ENCODE data around the gene REV1.
"Not testable (repeated sequence)": the region's sequence is repeated elsewhere in the genome, so short reads cannot be mapped to it uniquely, and the experiment has no call there.

The REV1 gene

DNA sequence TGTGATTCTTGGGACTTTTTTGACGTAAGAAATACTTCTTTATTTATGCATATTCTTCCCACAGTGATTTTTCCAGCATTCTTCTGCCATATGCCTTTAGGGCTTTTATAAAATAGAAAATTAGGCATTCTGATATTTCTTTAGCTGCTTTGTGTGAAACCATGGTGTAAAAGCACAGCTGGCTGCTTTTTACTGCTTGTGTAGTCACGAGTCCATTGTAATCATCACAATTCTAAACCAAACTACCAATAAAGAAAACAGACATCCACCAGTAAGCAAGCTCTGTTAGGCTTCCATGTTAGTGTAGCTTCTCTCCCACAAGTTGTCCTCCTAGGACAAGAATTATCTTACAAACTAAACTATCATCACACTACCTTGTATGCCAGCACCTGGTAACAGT is 90.0 kb downstream of the REV1 start:
- no peak for DNase-seq

DNA sequence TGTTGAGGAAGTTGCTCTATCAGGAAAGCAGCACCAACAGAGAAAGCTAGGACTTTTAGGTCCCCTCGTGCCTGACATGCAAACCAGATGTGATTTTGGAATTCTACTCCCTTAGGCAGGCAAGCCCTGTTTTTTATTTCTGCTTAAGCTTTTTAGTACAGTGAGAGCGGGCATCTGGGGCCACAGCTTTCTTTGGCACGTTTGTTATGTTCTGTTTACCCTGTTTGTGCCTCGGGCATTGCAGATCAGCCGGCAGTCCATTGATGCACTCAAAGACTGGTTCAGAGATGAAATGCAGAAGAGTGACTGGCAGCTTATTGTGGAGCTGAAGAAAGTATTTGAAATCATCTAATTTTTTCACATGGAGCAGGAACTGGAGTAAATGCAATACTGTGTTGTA is 90.8 kb downstream of the REV1 start:
- no peak for DNase-seq

DNA sequence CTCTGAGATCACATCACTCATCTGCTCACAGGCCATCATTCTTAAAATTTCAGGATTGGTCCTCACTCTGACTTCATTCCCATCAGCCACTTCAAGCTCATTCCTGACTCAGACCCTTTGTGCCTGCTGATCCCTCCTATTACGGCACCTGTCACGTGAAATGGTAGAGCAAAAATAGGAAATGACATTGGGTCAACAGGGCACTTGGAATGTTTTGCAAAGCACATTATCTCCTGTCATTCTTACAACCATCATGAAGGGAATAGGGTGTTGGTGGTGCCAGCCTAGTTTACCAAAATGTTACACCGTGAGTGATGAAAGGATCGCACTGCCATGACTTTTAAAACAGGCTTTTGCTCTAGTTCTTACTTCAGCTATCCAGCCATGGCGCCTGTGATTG is 91.5 kb downstream of the REV1 start:
- DNase-seq = no peak

DNA sequence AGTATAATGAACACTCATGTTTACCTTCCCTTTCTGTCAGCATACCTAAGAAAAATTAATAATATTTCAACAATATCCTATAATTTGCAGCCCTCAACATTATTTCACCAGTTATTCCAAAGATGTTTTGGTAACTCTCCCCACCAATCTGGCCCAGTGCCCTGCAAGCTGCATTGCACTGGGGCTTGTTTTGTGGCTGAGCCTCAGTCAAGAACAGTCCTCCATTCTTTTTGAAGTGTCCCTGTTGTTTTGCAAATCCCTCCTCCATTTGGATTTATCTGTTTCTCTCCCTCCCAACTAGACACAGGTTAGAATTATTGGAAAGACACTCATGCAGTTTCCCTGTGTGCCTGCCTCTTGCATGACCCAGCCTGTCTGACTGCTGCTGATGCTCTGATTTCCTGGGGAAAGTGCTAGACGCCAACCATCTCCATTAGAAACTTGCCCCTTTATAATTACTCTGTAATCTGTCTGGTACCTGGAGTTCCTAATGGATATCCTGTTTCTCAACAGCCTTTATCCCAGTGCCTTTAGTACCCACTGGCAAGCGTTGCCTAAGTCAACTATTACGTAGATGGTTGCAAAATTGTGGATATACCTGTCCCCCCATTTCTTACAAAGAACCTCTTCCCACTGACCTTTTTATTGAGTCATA is 92.4 kb downstream of the REV1 start:
- no peak for DNase-seq

DNA sequence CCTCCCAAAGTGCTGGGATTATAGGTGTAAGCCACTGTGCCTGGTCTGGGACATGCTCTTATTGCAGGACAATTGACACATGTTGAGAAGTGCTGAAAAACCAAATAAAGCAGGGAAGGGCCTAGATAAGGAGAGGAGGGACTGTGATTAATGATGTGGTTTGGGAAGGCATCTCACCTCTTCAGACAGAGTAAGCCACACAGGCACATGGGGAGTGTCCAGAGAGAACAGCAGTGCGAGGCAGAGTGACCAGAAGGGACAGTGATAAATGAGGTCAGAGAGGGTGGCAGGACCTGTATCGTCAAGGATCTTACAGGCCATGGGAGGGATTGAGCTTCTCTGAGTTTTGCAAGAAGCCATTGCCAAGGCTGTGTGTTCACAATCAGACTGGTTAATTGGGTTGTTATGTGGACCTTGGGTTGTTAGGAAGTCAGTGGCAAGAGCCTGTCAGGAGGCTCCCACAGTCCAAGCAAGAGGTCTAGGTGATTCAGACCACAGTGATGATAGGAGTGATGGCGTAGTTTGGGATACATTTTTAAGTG is 94.2 kb downstream of the REV1 start:
- no peak for DNase-seq

DNA sequence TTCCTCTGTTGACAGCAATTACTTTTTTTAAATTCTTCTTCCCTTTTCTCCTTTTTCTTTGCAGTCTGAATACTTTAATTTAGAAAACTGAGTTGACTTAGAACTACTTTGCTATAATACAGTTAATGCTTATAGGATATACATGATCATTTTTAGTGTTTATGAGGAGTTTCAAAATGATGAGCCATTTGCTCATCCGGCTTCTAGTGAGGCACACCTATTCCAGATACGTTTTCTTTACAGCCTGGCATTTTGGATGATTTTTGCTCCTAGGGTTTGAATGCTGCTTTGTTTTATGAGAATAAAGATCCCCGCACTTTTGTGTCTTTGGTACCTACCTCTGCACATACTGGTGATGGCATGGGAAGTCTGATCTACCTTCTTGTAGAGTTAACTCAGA is 99.9 kb downstream of the REV1 start:
- DNase-seq = peak; percentile 16

DNA sequence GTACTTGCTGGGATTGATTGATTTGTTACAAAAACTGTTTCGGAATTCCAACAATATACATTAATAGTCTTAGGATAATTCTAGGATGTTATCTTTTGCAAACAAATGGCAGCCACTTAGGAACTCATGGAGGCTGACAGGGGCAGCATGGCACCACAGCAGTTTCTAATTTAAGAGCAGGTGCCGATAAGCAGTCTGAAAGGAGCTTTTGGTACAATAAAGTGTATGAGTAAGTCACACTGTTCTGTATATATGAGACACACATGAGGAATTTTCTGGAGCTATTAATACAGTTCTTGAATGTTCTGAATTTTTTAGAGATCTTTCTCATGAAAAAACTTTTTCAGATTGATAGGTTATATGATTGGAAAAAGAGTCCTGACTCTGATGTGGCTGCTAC is 100.4 kb downstream of the REV1 start:
- DNase-seq = no peak

DNA sequence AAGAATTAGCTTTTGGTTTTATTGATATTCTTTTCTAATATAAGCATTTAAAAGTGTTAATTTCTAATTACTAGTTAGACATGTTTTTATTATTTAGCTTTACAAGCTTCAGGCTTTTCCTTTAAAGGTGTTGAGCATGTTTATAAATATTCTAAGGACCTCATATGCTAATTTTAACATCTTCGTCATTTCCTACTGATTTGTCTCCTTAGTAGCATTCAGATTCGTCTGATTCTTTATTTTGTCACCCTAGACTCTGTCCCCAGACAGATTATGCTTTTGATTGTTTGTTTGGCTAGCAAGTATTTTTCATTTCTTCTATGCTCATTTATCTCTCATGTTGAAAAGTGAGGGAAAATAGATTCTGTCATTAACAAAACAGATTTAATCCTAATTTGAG is 100.9 kb downstream of the REV1 start:
- no peak for DNase-seq

DNA sequence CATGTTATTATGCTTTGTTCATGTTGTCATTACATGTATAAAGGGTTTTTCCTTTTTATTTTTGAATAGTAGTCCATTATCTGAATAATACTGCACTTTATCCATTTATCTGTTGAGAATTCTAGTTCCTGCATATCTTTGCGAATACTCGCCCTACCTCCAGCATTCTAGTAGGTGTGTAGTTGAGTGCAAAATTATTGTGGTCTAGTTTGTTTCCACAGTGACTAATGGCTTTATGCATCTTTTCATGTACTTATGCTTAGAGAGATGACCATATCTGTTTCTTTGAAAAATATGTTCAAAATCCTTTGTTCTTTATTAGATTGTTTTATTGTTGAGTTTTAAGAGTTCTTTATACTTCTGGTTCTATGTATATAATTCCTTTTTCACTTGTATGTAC is 103.8 kb downstream of the REV1 start:
- DNase-seq = no peak

DNA sequence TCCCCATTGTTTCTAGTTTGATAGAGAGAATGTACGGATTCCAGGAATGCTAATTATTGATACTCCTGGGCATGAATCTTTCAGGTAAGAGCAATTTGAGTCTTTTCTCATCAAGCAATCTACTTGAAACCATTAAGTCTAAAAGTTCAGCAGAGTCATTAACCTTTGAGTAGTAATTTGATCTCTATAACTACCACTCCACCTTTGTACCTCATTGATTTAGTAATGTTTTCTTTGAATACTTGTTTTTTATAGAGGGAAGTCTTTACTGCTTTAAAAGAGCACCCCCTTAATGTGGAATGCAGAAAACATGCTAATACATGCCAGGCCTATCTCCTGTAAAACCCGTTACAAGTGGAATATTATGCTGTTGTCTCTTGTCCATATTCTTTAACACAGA is 107.7 kb downstream of the REV1 start:
- DNase-seq = no peak

DNA sequence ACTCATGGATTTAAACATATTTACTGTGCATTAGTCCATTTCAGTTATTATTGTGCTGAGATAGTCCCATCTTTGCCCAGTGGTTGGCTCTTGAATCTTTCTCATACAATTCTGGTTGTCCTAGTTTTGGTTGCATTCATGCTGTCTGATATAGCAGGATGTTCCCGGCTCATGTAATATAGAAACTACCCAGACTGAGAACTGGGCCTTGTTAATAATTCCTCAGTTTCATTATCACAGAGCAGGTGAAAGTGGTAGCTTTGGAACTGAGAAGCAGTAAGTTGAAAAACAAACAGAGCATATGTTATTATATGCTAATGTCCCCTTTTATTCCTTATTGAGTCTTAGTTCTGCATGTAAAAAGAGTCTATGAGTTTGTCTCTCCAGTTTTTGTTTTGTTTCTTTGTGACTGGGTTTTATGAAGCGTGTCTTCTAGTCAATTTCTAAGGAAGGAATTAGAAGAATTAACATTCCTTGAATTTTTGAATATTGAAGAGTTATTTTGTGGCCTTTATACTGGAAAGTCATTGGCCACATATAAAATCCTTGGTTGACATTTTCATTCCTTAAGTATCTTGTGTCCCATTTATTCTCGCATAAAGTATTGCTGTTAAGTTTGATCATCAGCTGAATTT is 109.3 kb downstream of the REV1 start:
- DNase-seq = peak; percentile 56

DNA sequence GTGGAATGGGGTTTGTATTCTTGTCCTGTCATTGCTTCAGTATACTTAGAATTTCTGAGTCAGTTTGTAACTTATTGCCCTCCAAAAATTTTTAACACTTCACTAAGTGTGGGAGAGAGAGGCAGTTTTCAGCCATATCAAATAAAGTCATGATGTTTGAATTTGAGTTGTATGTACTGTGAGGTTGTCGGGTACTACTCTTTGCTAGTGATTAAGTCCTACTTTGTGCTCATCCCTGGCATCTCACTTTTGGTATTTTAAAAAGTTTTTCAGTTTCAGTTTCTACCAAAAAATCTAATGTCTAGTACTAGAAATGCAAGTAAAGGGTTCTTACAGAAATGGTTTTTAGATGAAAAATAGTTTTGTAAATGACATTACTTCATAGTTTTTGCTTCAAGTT is 111.9 kb downstream of the REV1 start:
- DNase-seq = peak; percentile 55

DNA sequence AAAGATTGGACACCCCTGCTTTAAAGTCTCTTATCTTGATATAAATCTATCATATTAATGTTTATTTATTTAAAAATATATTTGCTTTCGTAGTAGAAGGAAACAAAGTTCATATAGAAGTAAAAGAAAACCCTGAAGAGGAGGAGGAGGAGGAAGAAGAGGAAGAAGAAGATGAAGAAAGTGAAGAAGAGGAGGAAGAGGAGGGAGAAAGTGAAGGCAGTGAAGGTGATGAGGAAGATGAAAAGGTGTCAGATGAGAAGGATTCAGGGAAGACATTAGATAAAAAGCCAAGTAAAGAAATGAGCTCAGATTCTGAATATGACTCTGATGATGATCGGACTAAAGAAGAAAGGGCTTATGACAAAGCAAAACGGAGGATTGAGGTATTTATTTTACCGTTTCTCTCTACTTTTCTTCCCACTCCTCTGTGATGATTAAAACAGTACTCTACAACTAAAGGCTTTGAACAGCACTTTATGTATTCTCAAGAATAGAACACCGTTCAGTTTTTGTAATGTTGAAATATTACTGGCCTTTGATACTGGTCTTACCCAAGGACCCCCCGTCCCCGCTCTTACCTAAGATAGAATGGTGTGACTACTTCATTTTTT is 113.5 kb downstream of the REV1 start:
- DNase-seq = peak; percentile 44

DNA sequence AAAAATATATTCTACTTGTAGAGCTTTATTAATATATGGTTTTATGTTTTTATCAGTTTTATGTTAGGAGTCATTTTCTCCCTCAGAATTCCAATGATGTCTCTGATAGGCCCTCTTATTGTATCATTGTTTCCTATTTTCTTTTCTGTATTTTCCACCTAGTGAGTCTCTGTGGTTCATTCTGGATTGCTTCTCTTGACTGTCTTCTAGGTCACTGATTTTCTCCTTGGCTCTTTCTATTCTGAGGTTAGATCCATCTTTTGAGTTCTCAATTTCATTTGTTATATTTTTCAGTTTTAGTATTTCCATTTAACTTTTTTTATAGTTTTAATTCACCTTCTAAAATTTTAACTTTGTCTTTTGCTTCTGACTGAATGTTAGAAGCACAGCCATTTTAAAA is 115.1 kb downstream of the REV1 start:
- DNase-seq = no peak

DNA sequence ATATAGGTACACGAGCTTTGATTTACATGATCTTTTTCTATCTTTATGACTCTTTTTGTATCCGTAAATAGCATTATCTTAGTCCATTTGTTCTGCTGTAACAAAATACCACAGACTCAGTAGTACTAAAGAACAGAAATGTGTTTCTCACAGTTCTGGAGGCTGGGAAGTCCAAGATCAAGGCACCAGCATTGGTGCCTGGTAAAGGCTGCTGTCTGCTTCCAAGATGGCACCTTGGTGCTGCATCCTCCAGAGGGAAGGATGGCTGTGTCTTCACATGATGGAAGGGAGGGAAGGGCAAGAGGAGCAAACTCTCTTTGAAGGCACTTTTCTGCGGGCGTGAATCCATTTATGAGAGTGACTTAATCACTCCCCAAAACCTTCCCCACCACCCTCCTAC is 116.7 kb downstream of the REV1 start:
- no peak for DNase-seq

DNA sequence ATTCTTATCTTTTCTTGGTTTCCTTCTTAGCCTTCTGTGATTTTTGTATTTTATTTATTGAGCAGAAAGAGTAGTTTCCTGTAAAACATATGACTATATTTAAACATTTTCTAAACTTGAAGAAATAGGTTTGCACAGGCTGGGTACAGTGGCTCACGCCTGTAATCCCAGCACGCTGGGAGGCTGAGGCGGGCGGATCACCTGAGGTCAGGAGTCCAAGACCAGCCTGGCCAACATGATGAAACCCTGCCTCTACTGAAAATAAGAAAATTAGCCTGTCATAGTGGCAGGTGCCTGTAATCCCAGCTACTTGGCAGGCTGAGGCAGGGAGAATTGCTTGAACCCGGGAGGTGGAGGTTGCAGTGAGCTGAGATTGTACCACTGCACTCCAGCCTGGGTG is 121.0 kb downstream of the REV1 start:
- not testable (repeated sequence) for DNase-seq

DNA sequence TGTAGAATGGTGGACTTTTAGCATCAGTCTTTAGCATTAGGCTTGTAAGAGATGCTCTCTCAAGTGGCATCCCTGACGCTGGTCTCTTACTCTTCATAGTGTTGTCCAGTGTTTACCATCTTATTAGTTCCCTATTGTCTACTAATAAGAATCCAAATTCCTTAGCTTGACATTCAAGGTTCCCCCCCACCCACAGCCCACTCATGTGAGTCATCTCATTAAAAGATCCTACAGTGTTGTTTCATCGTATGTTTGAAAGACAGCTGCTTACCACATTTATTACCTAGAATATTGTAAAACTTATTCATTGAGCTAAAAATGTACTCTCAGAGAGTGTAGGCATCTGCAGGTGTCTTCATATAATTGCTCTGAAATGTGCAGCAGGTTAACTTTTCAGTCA is 124.2 kb downstream of the REV1 start:
- no peak for DNase-seq

DNA sequence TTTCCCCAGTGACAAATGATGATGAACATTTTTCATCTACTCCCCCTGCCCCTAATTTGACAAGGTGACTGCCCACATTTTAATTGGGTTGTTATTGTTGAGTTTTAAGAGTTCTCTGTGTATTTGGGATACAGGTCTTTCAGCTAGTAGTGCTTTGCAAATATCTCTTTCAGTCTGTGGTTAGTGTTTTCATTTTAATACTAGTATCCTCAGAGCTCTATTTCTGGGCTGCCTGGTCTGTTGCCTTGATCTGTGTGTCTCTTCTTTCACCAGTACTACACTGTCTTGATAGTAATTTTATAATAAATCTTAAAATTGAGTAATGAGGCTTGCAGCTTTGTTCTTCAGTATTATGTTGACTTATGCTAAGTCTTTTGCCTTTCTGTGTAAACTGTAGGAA is 133.0 kb downstream of the REV1 start:
- DNase-seq = no peak

DNA sequence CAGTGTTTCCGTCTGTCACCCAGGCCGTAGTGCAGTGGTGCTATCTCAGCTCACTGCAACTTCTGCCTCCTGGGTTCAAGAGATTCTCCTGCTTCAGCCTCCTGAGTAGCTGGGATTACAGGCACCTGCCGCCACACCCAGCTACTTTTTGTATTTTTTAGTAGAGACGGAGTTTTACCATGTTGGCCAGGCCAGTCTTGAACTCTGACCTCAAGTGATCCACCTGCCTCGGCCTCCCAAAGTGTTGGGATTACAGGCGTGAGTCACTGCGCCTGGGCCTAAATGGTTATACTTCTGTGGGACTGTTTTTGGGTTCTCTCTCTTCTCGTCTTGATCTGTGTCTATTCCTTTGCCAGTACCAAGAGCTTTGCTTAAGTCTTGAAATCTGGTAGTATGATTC is 135.0 kb downstream of the REV1 start:
- not testable (repeated sequence) for DNase-seq

DNA sequence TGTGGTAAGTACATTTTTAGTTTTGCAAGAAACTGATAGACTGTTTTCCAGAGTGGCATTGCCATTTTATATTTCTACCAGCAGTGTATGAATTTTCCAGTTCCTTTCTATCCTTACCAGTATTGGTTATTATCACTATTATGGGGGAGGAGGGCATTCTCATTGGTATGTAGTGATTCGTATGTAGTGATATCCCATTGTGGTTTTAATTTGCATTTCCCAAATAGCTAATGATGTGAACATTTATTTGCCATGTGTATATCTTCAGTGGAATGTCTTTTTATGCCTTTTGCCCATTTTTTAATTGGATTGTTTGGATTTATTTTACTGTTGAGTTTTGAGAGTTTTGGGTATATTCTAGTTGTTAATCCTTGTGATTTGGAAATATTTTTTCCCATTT is 135.7 kb downstream of the REV1 start:
- DNase-seq = no peak

Data from activated CD4-positive, alpha-beta T cell treated with anti-CD3 and anti-CD28 coated beads, Interleukin-2, Interleukin-6, amounts not matched to agents 100 ng/mL and 50 ng/mL, durations not matched to agents 16 hours and 8 hours (primary cell).